K562 (cell line): ENCODE results near the gene ATF7IP. TPM values are rescaled to one million over a fixed set of nuclear protein-coding genes. Genes with fewer than 3 reads are reported as not detected.
"Not testable (repeated sequence)": the region's sequence is repeated elsewhere in the genome, so short reads cannot be mapped to it uniquely, and the experiment has no call there.

Source experiments
- ATAC-seq: fragments of 200-7000 bp; cut with Tn5 transposase; 3 replicates; pipeline ENCODE4 v1.9.1; 2020; ENCODE audit warnings: moderate library complexity
- BruUV-seq: library from RNA; stranded (reverse); fragments of 400-500 nt; replicated peaks from 2 replicates; lab custom pipeline; 2021; lab: Mats Ljungman, UMichigan
- CTCF ChIA-PET: fragments of 300-600 bp; formaldehyde crosslinking; extraction: SDS; loops from one replicate; lab custom pipeline; 2021; ENCODE audit warnings: low intra/inter-chr PET ratio; lab: Yijun Ruan, JAX
- POLR2A ChIA-PET: fragments of 300-600, 350-650 bp; sonication (Branson Sonifier 250); formaldehyde crosslinking; extraction: SDS; loops from one replicate; lab custom pipeline; 2021; ENCODE audit warnings: antibody characterized with exemption, inconsistent platforms; lab: Yijun Ruan, JAX
- DNase-seq, 4 experiments: peaks; one replicate each; pipeline versions ENCODE4 v3.0.0 to v3.0.0-alpha.2; 2011 to 2018; ENCODE audit warnings: low spot score in 3 of 4, mixed read lengths in 3 of 4; ENCODE audit errors: extremely low read depth in 1 of 4
- FAIRE-seq: peaks from 2 replicates; lab custom pipeline; 2011; peaks lifted over from hg19 to GRCh38; lab: Jason Lieb, UNC
- H2AFZ ChIP-seq: 2 replicates; pipeline ENCODE4 v1.6.0; 2011; ENCODE audit warnings: low read depth, low read length, control low read depth, inconsistent platforms
- H3K27ac ChIP-seq: fragments of 200-600 bp; 3 replicates; pipeline ENCODE4 v1.8.0; 2011; ENCODE audit warnings: low read depth, mild to moderate bottlenecking, control low read depth, inconsistent platforms, low read length, moderate library complexity, mixed read lengths; ENCODE audit errors: extremely low read depth
- H3K27me3 ChIP-seq, 2 experiments: fragments of 300-600 bp in 1 of 2; 2 replicates in 1 of 2; 3 replicates in 1 of 2; pipeline versions ENCODE4 v1.6.0 to v1.8.0; 2011; ENCODE audit warnings: inconsistent platforms in 2 of 2, low read length in 2 of 2, mild to moderate bottlenecking in 1 of 2, mixed read lengths in 1 of 2, moderate library complexity in 1 of 2; ENCODE audit not compliant: control insufficient read depth in 2 of 2, insufficient read depth in 2 of 2
- H3K36me3 ChIP-seq: fragments of 300-600 bp; 3 replicates; pipeline ENCODE4 v1.8.0; 2011; ENCODE audit warnings: mild to moderate bottlenecking, low read length, inconsistent platforms; ENCODE audit not compliant: control insufficient read depth, insufficient read depth
- H3K4me1 ChIP-seq, 2 experiments: fragments of 200-600 bp in 1 of 2; replicated peaks in 1 of 2; 2 replicates in 1 of 2; 3 replicates in 1 of 2; pipeline versions ENCODE4 v1.5.1 to v1.8.0; 2011; ENCODE audit warnings: inconsistent platforms in 2 of 2, low read length in 2 of 2, mild to moderate bottlenecking in 1 of 2, mixed read lengths in 1 of 2, moderate library complexity in 1 of 2; ENCODE audit not compliant: control insufficient read depth in 2 of 2, insufficient read depth in 2 of 2
- H3K4me2 ChIP-seq: 2 replicates; pipeline ENCODE4 v1.6.1; 2011; ENCODE audit warnings: low read length, control low read depth, inconsistent platforms, mixed read lengths; ENCODE audit not compliant: insufficient read depth
- H3K4me3 ChIP-seq: fragments of 200-600 bp; sonication (generic), shearing (Covaris generic); 2 replicates; pipeline ENCODE4 v1.5.1; 2016; ENCODE audit warnings: control low read depth, inconsistent platforms
- H3K79me2 ChIP-seq: fragments of 200-600 bp; 3 replicates; pipeline ENCODE4 v1.8.0; 2011; ENCODE audit warnings: low read length, inconsistent platforms; ENCODE audit not compliant: control insufficient read depth, insufficient read depth
- H3K9ac ChIP-seq, 2 experiments: 2 replicates each; pipeline versions ENCODE4 v1.6.0 to v1.6.1; 2011; ENCODE audit warnings: low read depth in 2 of 2, low read length in 2 of 2, control low read depth in 1 of 2, inconsistent platforms in 1 of 2, mild to moderate bottlenecking in 1 of 2, mixed read lengths in 1 of 2; ENCODE audit not compliant: insufficient read depth in 1 of 2
- H3K9me1 ChIP-seq: one replicate; pipeline ENCODE4 v1.6.0; 2011; ENCODE audit warnings: inconsistent platforms, mild to moderate bottlenecking, low read length, moderate library complexity; ENCODE audit not compliant: control insufficient read depth, insufficient read depth
- H3K9me3 ChIP-seq: replicated peaks from 2 replicates; pipeline ENCODE4 v1.5.1; 2011; ENCODE audit warnings: low read depth, low read length, inconsistent platforms; ENCODE audit not compliant: control insufficient read depth, insufficient read depth
- H4K20me1 ChIP-seq: replicated peaks from 2 replicates; pipeline ENCODE4 v1.6.1; 2011; ENCODE audit warnings: low read length, inconsistent platforms, mixed read lengths; ENCODE audit not compliant: control insufficient read depth, insufficient read depth
- CBX3 ChIP-seq, 2 experiments: IDR thresholded peaks; 1 replicate in 1 of 2; 2 replicates in 1 of 2; pipeline ENCODE4 v1.6.1; 2012; ENCODE audit warnings: inconsistent platforms in 2 of 2, low read length in 2 of 2, borderline replicate concordance in 1 of 2, control low read depth in 1 of 2
- CBX5 ChIP-seq: IDR thresholded peaks from 2 replicates; pipeline ENCODE4 v1.6.1; 2014; ENCODE audit warnings: low read depth, borderline replicate concordance
- TRIM24 ChIP-seq, 2 experiments: fragments of 450-650 bp; IDR thresholded peaks; 2 replicates each; pipeline ENCODE4 v1.6.1; 2016
- TRIM28 ChIP-seq: fragments of 450-650 bp; IDR thresholded peaks from 2 replicates; pipeline ENCODE4 v1.6.1; 2017
- ZBTB7A ChIP-seq: IDR thresholded peaks from 2 replicates; pipeline ENCODE4 v1.6.1; 2011; ENCODE audit warnings: low read depth, mild to moderate bottlenecking, low read length, moderate library complexity, borderline replicate concordance; ENCODE audit not compliant: control insufficient read depth
- ZFP36 ChIP-seq: fragments of 150-350 bp; IDR thresholded peaks from 2 replicates; pipeline ENCODE4 v1.6.1; 2018; ENCODE audit warnings: low read length, low read depth; ENCODE audit not compliant: partially characterized antibody
- WGBS: fragments of 100-300 bp; shearing (Covaris generic); methylation state at CpG from one replicate; pipeline ENCODE4 v1.1.6; 2016; ENCODE audit warnings: low coverage, mixed read lengths; ENCODE audit not compliant: insufficient coverage; ENCODE audit errors: missing lambda C conversion rate; 5-methylcytosine and 5-hydroxymethylcytosine counted together
- in situ Hi-C: fragments of 300-500 bp; cut with MboI; formaldehyde crosslinking; loops from 4 replicates; pipeline ENCODE4 v1.15.0; 2018; ENCODE audit warnings: inconsistent platforms, mixed read lengths
- intact Hi-C: fragments of 100-400 bp; cut with micrococcal nuclease; formaldehyde crosslinking; loops from 2 replicates; pipeline ENCODE4 v1.14.2; 2022
- polyA plus RNA-seq, 8 experiments: library from polyadenylated mRNA; depleted of rRNA in 4 of 8; stranded (reverse) in 5 of 8; unstranded in 3 of 8; fragments of >200 nt; fragmentation: Nextera tagmentation in 2 of 8; fragmentation: Illumina TruSeq in 1 of 8; extraction: Ambion mirVana in 2 of 8; extraction: Trizol in 1 of 8; gene quantifications; 2 replicates each; pipeline versions ENCODE4 v1.2.1 to v1.2.3, GENCODE V29; 2011 to 2014; ENCODE audit warnings: inconsistent platforms in 1 of 8, missing spikeins in 1 of 8
- total RNA-seq, 7 experiments: library from RNA; depleted of rRNA in 6 of 7; stranded (reverse); fragments of >200 nt in 6 of 7; fragmentation: Illumina TruSeq in 2 of 7; extraction: Trizol in 2 of 7; gene quantifications; 2 replicates each; pipeline versions ENCODE4 v1.2.1 to v1.2.3, GENCODE V29; 2011 to 2021; ENCODE audit warnings: low replicate concordance in 1 of 7
- TF ChIP-seq, protein P1 (sequence below): fragments of 450-650 bp; IDR thresholded peaks from 2 replicates; pipeline ENCODE4 v1.6.1; 2018; ENCODE audit warnings: mild to moderate bottlenecking, low read depth; ENCODE audit not compliant: partially characterized antibody

Gene ATF7IP
- total and polyA plus RNA-seq, 9 of the 15 experiments (the other 6 are each of a cell fraction or from before 2014, with no cell fraction given): 2.8 to 27.1 (median 11.0) TPM

- H3K4me2 ChIP-seq, H3K36me3 ChIP-seq, H3K4me1 ChIP-seq, H2AFZ ChIP-seq, in situ Hi-C loops, BruUV-seq, H3K9me3 ChIP-seq, H3K27me3 ChIP-seq, ATAC-seq, CTCF ChIA-PET, H3K4me3 ChIP-seq: not testable (repeated sequence)
- peak; percentile 33; the same call in 1 of the 2 replicates for TF ChIP-seq ZBTB7A
- TF ChIP-seq ZFP36: peak; percentile 38
- TF ChIP-seq, protein P1, sequence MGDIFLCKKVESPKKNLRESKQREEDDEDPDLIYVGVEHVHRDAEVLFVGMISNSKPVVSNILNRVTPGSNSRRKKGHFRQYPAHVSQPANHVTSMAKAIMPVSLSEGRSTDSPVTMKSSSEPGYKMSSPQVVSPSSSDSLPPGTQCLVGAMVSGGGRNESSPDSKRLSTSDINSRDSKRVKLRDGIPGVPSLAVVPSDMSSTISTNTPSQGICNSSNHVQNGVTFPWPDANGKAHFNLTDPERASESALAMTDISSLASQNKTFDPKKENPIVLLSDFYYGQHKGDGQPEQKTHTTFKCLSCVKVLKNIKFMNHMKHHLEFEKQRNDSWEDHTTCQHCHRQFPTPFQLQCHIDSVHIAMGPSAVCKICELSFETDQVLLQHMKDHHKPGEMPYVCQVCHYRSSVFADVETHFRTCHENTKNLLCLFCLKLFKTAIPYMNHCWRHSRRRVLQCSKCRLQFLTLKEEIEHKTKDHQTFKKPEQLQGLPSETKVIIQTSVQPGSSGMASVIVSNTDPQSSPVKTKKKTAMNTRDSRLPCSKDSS: peak; percentile 67
- peak; percentile 85 for TF ChIP-seq CBX5
- TF ChIP-seq TRIM24 (IDR thresholded peaks at IDR 0.05): peak in 1 of 2 experiments; percentile 41; a peak in 1 of 4 replicates
- peak; percentile 48; the same call in 1 of the 2 replicates for TF ChIP-seq TRIM28
- 0 out of 3 replicates have a peak, but pooled peaks of 1 of the 2 experiments have one; percentile 63 for TF ChIP-seq CBX3 (IDR thresholded peaks at IDR 0.05; ENCODE audit: borderline replicate concordance in 1 of 2, low read length in 2 of 2)
- TF ChIP-seq, all 486 proteins: peak for 7; not testable (repeated sequence) for 479
- H3K9me1 ChIP-seq, intact Hi-C loops, H4K20me1 ChIP-seq, DNase-seq, H3K9ac ChIP-seq, H3K27ac ChIP-seq, FAIRE-seq, H3K79me2 ChIP-seq: not testable (repeated sequence)
- POLR2A ChIA-PET: interaction anchor here (0.6 to 0.7 kb wide), 2 partner anchors 17 to 162 kb away, joined by 3 read pairs; no protein-coding TSS in a partner anchor
- 16% methylated on average over 4 of the region's 4 CpGs for WGBS
Observed at GRCh38 chr12:14351524-14351923, 14.0 kb upstream of the ATF7IP start.

DNA sequence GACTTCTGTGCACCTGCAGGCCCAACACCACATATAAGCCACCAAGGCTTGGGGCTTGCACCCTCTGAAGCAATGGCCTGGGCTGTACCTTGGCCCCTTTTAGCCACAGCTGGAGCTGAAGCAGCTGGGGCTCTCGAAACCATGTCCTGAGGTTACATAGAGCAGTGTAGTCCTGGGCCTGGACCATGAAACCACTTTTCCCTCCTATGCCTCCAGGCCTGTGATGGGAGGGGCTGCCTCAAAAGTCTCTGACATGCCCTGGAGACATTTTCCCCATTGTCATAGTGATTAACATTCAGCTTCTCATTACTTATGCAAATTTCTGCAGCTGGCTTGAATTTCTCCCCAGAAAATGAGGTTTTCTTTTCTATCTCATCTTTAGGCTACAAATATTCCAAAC is 13.4 kb upstream of the ATF7IP start:
- H2AFZ ChIP-seq, DNase-seq, H3K4me3 ChIP-seq, H3K36me3 ChIP-seq, ATAC-seq, H3K9me3 ChIP-seq, H3K9me1 ChIP-seq, intact Hi-C loops, H3K4me2 ChIP-seq, H3K79me2 ChIP-seq, H3K4me1 ChIP-seq, FAIRE-seq, H3K27me3 ChIP-seq, H4K20me1 ChIP-seq, H3K27ac ChIP-seq, CTCF ChIA-PET, BruUV-seq, H3K9ac ChIP-seq, in situ Hi-C loops: not testable (repeated sequence)
- WGBS: 0% methylated on average over 1 of the region's 1 CpG
- POLR2A ChIA-PET: interaction anchor here (0.6 to 0.7 kb wide), 2 partner anchors 17 to 162 kb away, joined by 3 read pairs; no protein-coding TSS in a partner anchor

- H3K27ac ChIP-seq, H3K9ac ChIP-seq, ATAC-seq, H3K4me2 ChIP-seq, DNase-seq, intact Hi-C loops, H3K9me3 ChIP-seq, FAIRE-seq, H3K4me3 ChIP-seq, in situ Hi-C loops, H4K20me1 ChIP-seq, POLR2A ChIA-PET, H3K36me3 ChIP-seq, H3K79me2 ChIP-seq, CTCF ChIA-PET, H3K9me1 ChIP-seq, H2AFZ ChIP-seq, BruUV-seq, H3K27me3 ChIP-seq, H3K4me1 ChIP-seq: not testable (repeated sequence)
- 18% methylated on average over 2 of the region's 28 CpGs for WGBS
Observed at GRCh38 chr12:14354665-14355064, 10.8 kb upstream of the ATF7IP start.
